ENCODE measurements around the gene NAT8L. TPM values are rescaled to one million over a fixed set of nuclear protein-coding genes. Genes with fewer than 3 reads are reported as not detected.
A peak's percentile ranks its signal among the peaks of the same experiment; 100 is the strongest.

Gene NAT8L
- polyA plus RNA-seq, 1 donor (not counting 4 experiments of a cell fraction or from before 2014, with no cell fraction given), result 0.01 TPM

DNA sequence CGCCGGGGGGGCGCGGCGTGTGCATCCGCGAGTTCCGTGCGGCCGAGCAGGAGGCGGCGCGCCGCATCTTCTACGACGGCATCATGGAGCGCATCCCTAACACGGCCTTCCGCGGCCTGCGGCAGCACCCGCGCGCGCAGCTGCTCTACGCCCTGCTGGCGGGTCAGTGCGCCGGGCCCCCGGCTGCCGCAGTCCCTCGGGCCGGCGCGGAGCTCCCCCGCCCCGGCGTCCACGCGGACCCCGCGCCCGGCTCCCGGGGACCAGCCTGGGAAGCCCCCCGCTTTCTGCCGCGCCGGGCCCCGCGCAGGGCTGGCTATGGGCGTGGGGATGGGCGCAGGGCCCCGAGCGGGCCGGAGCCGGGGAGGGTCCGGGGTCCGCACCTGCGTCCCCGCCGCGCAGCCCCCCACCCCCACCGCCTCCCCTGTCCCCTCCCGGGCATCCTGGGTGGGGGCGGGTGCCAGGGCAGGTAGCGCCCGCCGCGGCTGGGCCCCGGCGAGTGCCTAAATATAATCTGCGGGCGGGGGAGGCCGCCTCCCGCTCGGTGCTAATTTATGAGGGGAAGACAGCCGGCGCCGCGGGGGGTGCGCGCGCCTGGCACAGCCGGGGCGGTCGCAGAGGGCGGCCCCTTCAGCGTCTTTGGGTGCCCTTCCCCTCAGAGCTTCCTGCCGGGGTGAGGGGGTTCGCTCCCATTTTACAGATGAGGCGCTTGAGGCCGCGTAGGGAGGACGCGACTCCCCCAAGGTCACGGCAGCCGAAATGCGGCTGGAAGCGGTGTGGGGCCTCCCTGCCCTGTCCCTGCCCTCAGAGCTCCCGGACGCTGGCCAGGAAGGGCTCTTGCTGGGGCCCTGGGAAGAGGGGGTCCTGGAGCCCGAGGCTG lies 837 bp downstream of the NAT8L start:
- Histone ChIP-seq H3K27ac (ENCODE audit: control insufficient read depth, insufficient read depth, low read length) (no peak overlapping the region), H3K36me3 (ENCODE audit: control insufficient read depth in 2 of 2, extremely low read depth in 1 of 2, insufficient read depth in 2 of 2, low read length in 2 of 2) (no peaks in the 10 kb centered on the region), H3K9me1 (ENCODE audit: control insufficient read depth, extremely low read depth, insufficient read depth, low read length) (no peaks in the 10 kb centered on the region), H3K27me3 (ENCODE audit: control insufficient read depth, extremely low read depth, insufficient read depth, low read length) (peaks cover 53% of the 10 kb centered on the region), H4K20me1 (ENCODE audit: control insufficient read depth, extremely low read depth, insufficient read depth, low read length) (no peaks in the 10 kb centered on the region), H3K9ac (ENCODE audit: control insufficient read depth, extremely low read depth, insufficient read depth, low read length) (no peak overlapping the region), H3K79me2 (ENCODE audit: control insufficient read depth, insufficient read depth, low read length) (no peaks in the 10 kb centered on the region), H3K4me1 (ENCODE audit: control insufficient read depth, extremely low read depth, insufficient read depth, low read length) (no peaks in the 10 kb centered on the region), H2AFZ (ENCODE audit: control insufficient read depth, low read length) (no peak overlapping the region), H3K4me3 (ENCODE audit: control insufficient read depth in 2 of 3, extremely low read depth in 1 of 3, insufficient read depth in 2 of 3, low read depth in 1 of 3, low read length in 3 of 3) (no peak overlapping the region), H3K9me3 (ENCODE audit: control insufficient read depth, low read depth, low read length) (no peaks in the 10 kb centered on the region), H3K4me2 (ENCODE audit: control insufficient read depth, extremely low read depth, insufficient read depth, low read depth, low read length) (no peak overlapping the region)
- dilution Hi-C loops (cut with MboI; ENCODE audit: extremely low pct_ligation_motif_present, low sequenced_read_pairs), result no loop called here
- TF ChIP-seq, protein P1, sequence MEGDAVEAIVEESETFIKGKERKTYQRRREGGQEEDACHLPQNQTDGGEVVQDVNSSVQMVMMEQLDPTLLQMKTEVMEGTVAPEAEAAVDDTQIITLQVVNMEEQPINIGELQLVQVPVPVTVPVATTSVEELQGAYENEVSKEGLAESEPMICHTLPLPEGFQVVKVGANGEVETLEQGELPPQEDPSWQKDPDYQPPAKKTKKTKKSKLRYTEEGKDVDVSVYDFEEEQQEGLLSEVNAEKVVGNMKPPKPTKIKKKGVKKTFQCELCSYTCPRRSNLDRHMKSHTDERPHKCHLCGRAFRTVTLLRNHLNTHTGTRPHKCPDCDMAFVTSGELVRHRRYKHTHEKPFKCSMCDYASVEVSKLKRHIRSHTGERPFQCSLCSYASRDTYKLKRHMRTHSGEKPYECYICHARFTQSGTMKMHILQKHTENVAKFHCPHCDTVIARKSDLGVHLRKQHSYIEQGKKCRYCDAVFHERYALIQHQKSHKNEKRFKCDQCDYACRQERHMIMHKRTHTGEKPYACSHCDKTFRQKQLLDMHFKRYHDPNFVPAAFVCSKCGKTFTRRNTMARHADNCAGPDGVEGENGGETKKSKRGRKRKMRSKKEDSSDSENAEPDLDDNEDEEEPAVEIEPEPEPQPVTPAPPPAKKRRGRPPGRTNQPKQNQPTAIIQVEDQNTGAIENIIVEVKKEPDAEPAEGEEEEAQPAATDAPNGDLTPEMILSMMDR (optimal IDR thresholded peaks at IDR 0.05 in 1 of 3, IDR thresholded peaks at IDR 0.05 in 1 of 3, conservative IDR thresholded peaks at IDR 0.05 in 1 of 3; ENCODE audit: extremely low read depth in 1 of 3, insufficient read depth in 2 of 3, low read length in 3 of 3), result no peak
- peak; percentile 77 for TF ChIP-seq EZH2 (IDR thresholded peaks at IDR 0.05; ENCODE audit: low read length)
- no peak for FAIRE-seq
- DNase-seq (ENCODE audit: low read depth, low spot score), result no peak

DNA sequence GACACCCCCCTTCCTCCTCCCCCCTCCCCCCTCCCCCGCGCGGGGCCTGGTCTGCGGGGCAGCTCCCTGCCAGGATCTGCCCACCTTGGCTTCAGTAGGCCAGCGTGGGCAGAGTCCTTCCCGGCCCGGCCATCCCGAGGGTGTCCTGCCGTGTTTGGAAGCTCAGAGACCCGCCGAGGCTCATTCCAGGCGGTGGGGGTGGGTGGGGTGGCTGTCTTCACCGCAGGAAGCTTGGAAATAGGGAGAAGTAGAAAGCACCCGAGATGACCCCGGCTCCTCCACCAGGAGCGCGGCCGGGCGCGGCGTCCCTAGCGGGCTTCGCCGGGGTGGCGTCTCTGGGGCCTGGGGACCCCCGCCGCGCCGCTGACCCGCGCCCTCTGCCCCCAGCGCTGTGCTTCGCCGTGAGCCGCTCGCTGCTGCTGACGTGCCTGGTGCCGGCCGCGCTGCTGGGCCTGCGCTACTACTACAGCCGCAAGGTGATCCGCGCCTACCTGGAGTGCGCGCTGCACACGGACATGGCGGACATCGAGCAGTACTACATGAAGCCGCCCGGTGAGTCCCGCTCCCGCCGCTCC lies 1.6 kb downstream of the NAT8L start:
- H3K4me3 ChIP-seq (ENCODE audit: control insufficient read depth in 2 of 3, extremely low read depth in 1 of 3, insufficient read depth in 2 of 3, low read depth in 1 of 3, low read length in 3 of 3), result no peak overlapping the region
- TF ChIP-seq, protein P1 (optimal IDR thresholded peaks at IDR 0.05 in 1 of 3, IDR thresholded peaks at IDR 0.05 in 1 of 3, conservative IDR thresholded peaks at IDR 0.05 in 1 of 3; ENCODE audit: extremely low read depth in 1 of 3, insufficient read depth in 2 of 3, low read length in 3 of 3), result no peak
- peak; percentile 54 for TF ChIP-seq EZH2 (IDR thresholded peaks at IDR 0.05; ENCODE audit: low read length)
- dilution Hi-C loops (cut with MboI; ENCODE audit: extremely low pct_ligation_motif_present, low sequenced_read_pairs), result no loop called here
- H3K79me2 ChIP-seq (ENCODE audit: control insufficient read depth, insufficient read depth, low read length), result no peaks in the 10 kb centered on the region
- no peak for FAIRE-seq
- H3K27ac ChIP-seq (ENCODE audit: control insufficient read depth, insufficient read depth, low read length), result no peak overlapping the region
- H3K9me3 ChIP-seq (ENCODE audit: control insufficient read depth, low read depth, low read length), result no peaks in the 10 kb centered on the region
- H2AFZ ChIP-seq (ENCODE audit: control insufficient read depth, low read length), result no peak overlapping the region
- no peaks in the 10 kb centered on the region for H3K9me1 ChIP-seq (ENCODE audit: control insufficient read depth, extremely low read depth, insufficient read depth, low read length)
- H3K27me3 ChIP-seq (ENCODE audit: control insufficient read depth, extremely low read depth, insufficient read depth, low read length), result peaks cover 53% of the 10 kb centered on the region
- H3K9ac ChIP-seq (ENCODE audit: control insufficient read depth, extremely low read depth, insufficient read depth, low read length), result no peak overlapping the region
- no peaks in the 10 kb centered on the region for H3K36me3 ChIP-seq (ENCODE audit: control insufficient read depth in 2 of 2, extremely low read depth in 1 of 2, insufficient read depth in 2 of 2, low read length in 2 of 2)
- H3K4me2 ChIP-seq (ENCODE audit: control insufficient read depth, extremely low read depth, insufficient read depth, low read depth, low read length), result no peak overlapping the region
- no peaks in the 10 kb centered on the region for H4K20me1 ChIP-seq (ENCODE audit: control insufficient read depth, extremely low read depth, insufficient read depth, low read length)
- DNase-seq (ENCODE audit: low read depth, low spot score), result no peak
- no peaks in the 10 kb centered on the region for H3K4me1 ChIP-seq (ENCODE audit: control insufficient read depth, extremely low read depth, insufficient read depth, low read length)

Data from keratinocyte (primary cell).